ENCODE measurements around the gene HMGB1. TPM values are rescaled to one million over a fixed set of nuclear protein-coding genes. Genes with fewer than 3 reads are reported as not detected.

Gene HMGB1
- total and polyA plus RNA-seq, 3 experiments from 2014 or later, result 642 to 729 (median 694) TPM

DNA sequence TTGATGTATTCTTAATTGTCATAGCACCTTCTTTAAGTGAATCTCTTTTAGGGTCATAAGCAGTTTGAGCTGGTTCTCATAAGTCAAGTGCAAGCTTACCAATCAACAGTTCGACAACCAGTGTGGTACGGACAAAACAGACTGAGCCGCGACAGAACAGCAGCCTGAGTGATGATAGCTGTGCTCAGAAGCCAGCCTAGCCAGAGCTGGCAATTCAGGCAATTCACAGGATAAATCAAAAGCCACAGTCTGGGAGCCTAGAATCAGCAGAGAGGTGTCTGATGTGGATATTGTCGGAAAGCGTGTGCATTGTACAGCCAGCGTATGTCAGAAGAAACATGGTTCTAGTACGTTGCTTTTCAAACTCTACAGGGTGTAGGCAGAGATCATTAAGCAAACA is 28.6 kb downstream of the HMGB1 start:
- no peak overlapping the region for H3K4me3 ChIP-seq (ENCODE audit: low read length)
- Mint-ChIP-seq H3K4me1 (peaks cover 3 to 5% (median 5%) of the 10 kb centered on the region in 3 donors), H3K9me3 (no peaks in the 10 kb centered on the region), H3K36me3 (no peaks in the 10 kb centered on the region), H3K4me3 (no peak overlapping the region), H3K27ac (no peak overlapping the region), H3K27me3 (peaks cover 0 to 4% of the 10 kb centered on the region in 2 donors)
- no peaks in the 10 kb centered on the region for H3K36me3 ChIP-seq (ENCODE audit: insufficient read depth, low read length)
- ChIA-PET CTCF (interaction anchor here (1.2 kb wide), 1 partner anchor 305 kb away, joined by 3 read pairs; no protein-coding TSS in a partner anchor), POLR2A (no interaction called here)
- H3K9me3 ChIP-seq (ENCODE audit: low read length), result no peaks in the 10 kb centered on the region
- H3K27ac ChIP-seq (ENCODE audit: low read depth, low read length), result no peak overlapping the region
- no peaks in the 10 kb centered on the region for H3K4me1 ChIP-seq (ENCODE audit: insufficient read depth, low read length)
- no peak for DNase-seq
- H3K27me3 ChIP-seq (ENCODE audit: insufficient read depth, low read length, poor library complexity, severe bottlenecking), result no peaks in the 10 kb centered on the region

DNA sequence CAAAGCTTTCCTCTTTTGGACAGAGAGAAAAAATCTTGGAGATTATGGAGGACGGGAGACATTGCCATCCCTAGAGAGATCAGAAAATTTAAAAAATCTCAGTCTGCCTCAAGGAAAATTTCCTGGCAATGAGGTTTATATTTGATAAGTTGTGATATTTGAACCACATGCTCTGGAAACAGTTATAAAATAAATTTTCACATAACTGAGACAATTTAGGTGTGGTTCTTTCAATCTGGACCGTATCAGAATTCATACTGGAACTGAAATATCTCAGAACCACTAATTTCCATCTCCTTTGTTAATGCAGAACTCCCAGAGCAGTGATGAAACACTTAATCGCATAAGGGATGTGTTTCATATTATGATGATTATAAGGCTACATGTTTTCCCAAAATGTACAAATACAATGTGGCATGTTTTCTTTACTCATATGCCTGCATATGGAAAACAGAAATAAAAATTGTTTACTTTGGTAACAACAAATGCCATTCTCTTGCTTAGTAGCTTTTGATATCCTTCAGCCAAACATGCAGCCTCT is 29.8 kb downstream of the HMGB1 start:
- ChIA-PET POLR2A (no interaction called here), CTCF (no interaction called here)
- no peak for DNase-seq
- H3K4me1 Mint-ChIP-seq, result peaks cover under 1 to 8% (median 2%) of the 10 kb centered on the region in 3 donors
- Histone ChIP-seq H3K36me3 (ENCODE audit: insufficient read depth, low read length) (no peaks in the 10 kb centered on the region), H3K27me3 (ENCODE audit: insufficient read depth, low read length, poor library complexity, severe bottlenecking) (no peaks in the 10 kb centered on the region), H3K27ac (ENCODE audit: low read depth, low read length) (no peak overlapping the region), H3K4me1 (ENCODE audit: insufficient read depth, low read length) (no peaks in the 10 kb centered on the region), H3K4me3 (ENCODE audit: low read length) (no peak overlapping the region), H3K9me3 (ENCODE audit: low read length) (no peaks in the 10 kb centered on the region)
- no peak overlapping the region for H3K4me3 Mint-ChIP-seq
- H3K36me3 Mint-ChIP-seq, result no peaks in the 10 kb centered on the region
- no peaks in the 10 kb centered on the region for H3K9me3 Mint-ChIP-seq
- no peak overlapping the region for H3K27ac Mint-ChIP-seq
- peaks cover 0 to 4% of the 10 kb centered on the region in 2 donors for H3K27me3 Mint-ChIP-seq

DNA sequence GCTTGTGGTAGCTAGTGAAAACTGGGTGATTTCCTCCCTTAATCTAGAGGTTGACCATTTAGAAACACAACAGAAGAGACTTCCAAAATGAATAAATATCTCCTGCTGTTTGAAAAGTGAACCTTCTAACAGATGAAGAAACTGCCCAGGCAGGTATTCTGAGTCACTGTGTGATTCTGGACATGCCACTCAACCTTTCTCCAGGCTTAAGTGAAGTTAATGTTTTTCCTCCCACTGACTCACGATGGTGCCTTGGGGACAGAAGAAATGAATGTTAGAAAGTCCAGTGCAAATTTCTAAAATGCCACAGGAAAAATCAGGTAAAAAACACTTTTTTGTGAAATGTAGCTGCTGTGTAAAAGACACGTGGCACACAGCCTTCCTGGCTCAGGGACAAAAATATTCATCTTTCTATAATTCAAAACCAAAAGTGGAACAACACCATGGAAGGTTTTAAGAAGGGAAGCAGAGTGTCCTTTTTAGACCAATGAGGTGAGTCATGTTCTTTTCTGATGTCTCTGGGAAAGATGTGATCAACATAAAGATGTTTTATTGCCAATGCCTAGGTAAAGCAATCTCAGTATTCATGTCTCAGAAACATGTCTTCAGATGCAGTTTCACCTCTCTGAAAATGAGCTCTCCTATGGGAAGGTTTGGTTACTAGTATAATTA is 34.3 kb downstream of the HMGB1 start:
- Mint-ChIP-seq H3K9me3 (no peaks in the 10 kb centered on the region), H3K4me1 (peaks cover 1 to 20% (median 6%) of the 10 kb centered on the region in 3 donors), H3K36me3 (no peaks in the 10 kb centered on the region), H3K4me3 (no peak overlapping the region), H3K27me3 (no peaks in the 10 kb centered on the region), H3K27ac (no peak overlapping the region)
- no peaks in the 10 kb centered on the region for H3K36me3 ChIP-seq (ENCODE audit: insufficient read depth, low read length)
- no peaks in the 10 kb centered on the region for H3K27me3 ChIP-seq (ENCODE audit: insufficient read depth, low read length, poor library complexity, severe bottlenecking)
- no peaks in the 10 kb centered on the region for H3K4me1 ChIP-seq (ENCODE audit: insufficient read depth, low read length)
- no peak overlapping the region for H3K27ac ChIP-seq (ENCODE audit: low read depth, low read length)
- ChIA-PET CTCF (interaction anchor here (1.0 to 2.4 kb wide), 4 partner anchors 9 to 299 kb away, joined by 3 to 6 read pairs (median 4); partner anchors contain the start of gene UBE2L5), POLR2A (no interaction called here)
- H3K4me3 ChIP-seq (ENCODE audit: low read length), result no peak overlapping the region
- DNase-seq, result no peak
- H3K9me3 ChIP-seq (ENCODE audit: low read length), result no peaks in the 10 kb centered on the region

DNA sequence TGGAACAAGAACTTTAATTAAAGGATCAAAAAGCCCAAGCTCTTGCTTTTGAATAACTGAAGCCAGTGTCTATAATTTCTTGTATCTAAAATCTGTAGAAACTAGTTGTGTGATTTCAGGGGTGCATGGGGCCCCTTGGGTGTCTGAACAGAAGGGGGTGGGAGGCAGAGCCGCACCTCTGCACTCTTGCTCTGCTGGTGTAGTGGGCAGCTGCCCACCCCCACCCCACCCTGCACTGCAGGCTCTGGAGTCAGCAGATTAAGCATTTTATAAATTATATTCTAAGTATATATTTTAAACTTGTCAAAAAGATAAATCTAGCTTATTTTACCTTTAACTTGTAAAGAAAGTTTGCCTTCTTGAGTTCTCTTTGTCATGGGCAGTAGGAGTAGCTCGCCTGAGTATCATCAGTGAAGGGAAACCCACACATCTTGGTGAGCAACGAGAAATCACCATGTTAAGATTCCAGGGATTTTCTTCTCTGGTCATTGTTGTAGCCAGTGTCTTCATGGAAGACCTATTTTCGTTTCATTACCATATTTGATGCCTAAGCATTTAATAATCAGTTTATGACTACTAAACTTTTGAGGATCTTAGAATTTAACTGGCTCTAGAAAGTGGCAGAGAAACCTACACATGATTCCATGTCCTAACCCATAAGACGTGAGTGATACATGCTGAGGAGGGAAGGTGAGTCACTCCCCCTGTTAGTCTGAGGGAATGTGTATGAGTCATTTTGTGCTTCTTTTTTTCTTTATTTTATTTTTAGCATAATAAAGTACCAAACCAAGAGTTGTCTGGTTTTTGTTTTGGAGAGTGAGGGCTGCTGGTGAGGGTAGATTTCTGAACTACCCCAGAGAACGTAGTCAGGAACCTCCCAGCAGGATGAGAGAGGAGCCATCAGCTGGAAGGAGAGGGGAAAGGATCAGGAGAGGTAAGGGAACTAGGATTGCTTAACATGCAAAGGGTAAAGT is 35.7 kb downstream of the HMGB1 start:
- CTCF ChIA-PET, result interaction anchor here (0.7 to 2.4 kb wide), 5 partner anchors 8 to 24 kb away, joined by 3 to 6 read pairs (median 3); partner anchors contain the start of gene UBE2L5
- no peaks in the 10 kb centered on the region for H3K9me3 Mint-ChIP-seq
- H3K4me1 Mint-ChIP-seq, result peaks cover 1 to 20% (median 6%) of the 10 kb centered on the region in 3 donors
- no peak for DNase-seq
- H3K36me3 ChIP-seq (ENCODE audit: insufficient read depth, low read length), result no peaks in the 10 kb centered on the region
- no peaks in the 10 kb centered on the region for H3K36me3 Mint-ChIP-seq
- peak overlapping the region in 1 of 7 donors; percentile 60 for H3K4me3 Mint-ChIP-seq
- H3K9me3 ChIP-seq (ENCODE audit: low read length), result no peaks in the 10 kb centered on the region
- H3K27me3 Mint-ChIP-seq, result no peaks in the 10 kb centered on the region
- no peaks in the 10 kb centered on the region for H3K4me1 ChIP-seq (ENCODE audit: insufficient read depth, low read length)
- POLR2A ChIA-PET, result interaction anchor here (0.6 kb wide), 1 partner anchor 368 kb away, joined by 5 read pairs; no protein-coding TSS in a partner anchor
- no peaks in the 10 kb centered on the region for H3K27me3 ChIP-seq (ENCODE audit: insufficient read depth, low read length, poor library complexity, severe bottlenecking)
- H3K27ac Mint-ChIP-seq, result peak overlapping the region in 5 of 8 donors; percentile 18 to 86 (median 39)
- H3K4me3 ChIP-seq (ENCODE audit: low read length), result no peak overlapping the region
- H3K27ac ChIP-seq (ENCODE audit: low read depth, low read length), result no peak overlapping the region

DNA sequence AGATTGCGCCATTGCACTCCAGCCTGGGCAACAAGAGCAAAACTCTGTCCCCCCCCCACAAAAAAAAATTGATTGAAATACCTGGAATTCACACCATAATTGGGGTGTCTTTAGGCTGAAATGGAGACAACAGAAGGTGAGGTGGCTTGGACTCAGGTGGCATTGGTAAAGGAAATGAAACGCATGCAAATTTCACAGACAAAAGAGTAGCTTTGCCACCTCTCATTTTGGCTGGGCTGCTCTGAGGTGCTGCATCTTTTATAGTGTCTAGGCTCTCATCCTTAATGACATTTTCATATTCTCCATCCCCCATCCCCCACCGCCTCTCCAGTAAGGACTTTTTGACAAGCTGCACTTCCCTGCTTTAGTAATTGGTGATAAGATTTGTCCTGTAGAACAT is 36.5 kb downstream of the HMGB1 start:
- Mint-ChIP-seq H3K4me3 (no peak overlapping the region), H3K27ac (no peak overlapping the region), H3K9me3 (no peaks in the 10 kb centered on the region), H3K4me1 (peaks cover 1 to 20% (median 6%) of the 10 kb centered on the region in 3 donors), H3K27me3 (no peaks in the 10 kb centered on the region), H3K36me3 (no peaks in the 10 kb centered on the region)
- no peak for DNase-seq
- no peaks in the 10 kb centered on the region for H3K36me3 ChIP-seq (ENCODE audit: insufficient read depth, low read length)
- H3K4me3 ChIP-seq (ENCODE audit: low read length), result no peak overlapping the region
- ChIA-PET CTCF (interaction anchor here (0.7 to 0.9 kb wide), 2 partner anchors 23 to 24 kb away, joined by 3 read pairs; no protein-coding TSS in a partner anchor), POLR2A (interaction anchor here (0.6 kb wide), 1 partner anchor 369 kb away, joined by 5 read pairs; no protein-coding TSS in a partner anchor)
- no peaks in the 10 kb centered on the region for H3K9me3 ChIP-seq (ENCODE audit: low read length)
- no peaks in the 10 kb centered on the region for H3K4me1 ChIP-seq (ENCODE audit: insufficient read depth, low read length)
- H3K27ac ChIP-seq (ENCODE audit: low read depth, low read length), result no peak overlapping the region
- no peaks in the 10 kb centered on the region for H3K27me3 ChIP-seq (ENCODE audit: insufficient read depth, low read length, poor library complexity, severe bottlenecking)

DNA sequence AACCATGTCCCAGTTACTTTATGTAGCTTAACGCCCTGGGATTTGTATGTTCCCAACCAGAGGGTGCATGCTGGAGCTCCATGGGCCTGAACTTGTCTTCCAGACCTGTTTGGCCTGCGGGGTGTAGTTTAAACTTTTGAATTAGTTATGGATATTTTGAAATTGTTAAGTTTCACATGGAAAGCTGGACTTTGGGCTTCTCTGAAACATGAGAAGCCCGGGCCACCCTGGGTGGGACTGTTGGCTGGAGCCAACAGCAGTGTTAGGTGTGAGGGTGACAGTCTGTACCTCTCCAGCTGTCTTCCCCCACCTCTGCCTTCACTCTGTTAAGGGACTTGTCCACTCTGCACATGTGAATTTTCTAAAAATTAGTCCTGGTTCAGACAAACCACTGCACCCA is 41.8 kb downstream of the HMGB1 start:
- Histone ChIP-seq H3K9me3 (ENCODE audit: low read length) (no peaks in the 10 kb centered on the region), H3K4me1 (ENCODE audit: insufficient read depth, low read length) (peaks cover 6% of the 10 kb centered on the region), H3K27ac (ENCODE audit: low read depth, low read length) (no peak overlapping the region), H3K27me3 (ENCODE audit: insufficient read depth, low read length, poor library complexity, severe bottlenecking) (no peaks in the 10 kb centered on the region), H3K4me3 (ENCODE audit: low read length) (no peak overlapping the region), H3K36me3 (ENCODE audit: insufficient read depth, low read length) (no peaks in the 10 kb centered on the region)
- Mint-ChIP-seq H3K4me1 (peaks cover 11 to 20% (median 20%) of the 10 kb centered on the region in 3 donors), H3K27ac (no peak overlapping the region), H3K4me3 (peak overlapping the region in 3 of 7 donors; percentile 16 to 30 (median 18)), H3K9me3 (no peaks in the 10 kb centered on the region), H3K36me3 (no peaks in the 10 kb centered on the region), H3K27me3 (no peaks in the 10 kb centered on the region)
- POLR2A ChIA-PET, result no interaction called here
- DNase-seq, result no peak
- CTCF ChIA-PET, result interaction anchor here (1.9 kb wide), 1 partner anchor 50 kb away, joined by 8 read pairs; no protein-coding TSS in a partner anchor

DNA sequence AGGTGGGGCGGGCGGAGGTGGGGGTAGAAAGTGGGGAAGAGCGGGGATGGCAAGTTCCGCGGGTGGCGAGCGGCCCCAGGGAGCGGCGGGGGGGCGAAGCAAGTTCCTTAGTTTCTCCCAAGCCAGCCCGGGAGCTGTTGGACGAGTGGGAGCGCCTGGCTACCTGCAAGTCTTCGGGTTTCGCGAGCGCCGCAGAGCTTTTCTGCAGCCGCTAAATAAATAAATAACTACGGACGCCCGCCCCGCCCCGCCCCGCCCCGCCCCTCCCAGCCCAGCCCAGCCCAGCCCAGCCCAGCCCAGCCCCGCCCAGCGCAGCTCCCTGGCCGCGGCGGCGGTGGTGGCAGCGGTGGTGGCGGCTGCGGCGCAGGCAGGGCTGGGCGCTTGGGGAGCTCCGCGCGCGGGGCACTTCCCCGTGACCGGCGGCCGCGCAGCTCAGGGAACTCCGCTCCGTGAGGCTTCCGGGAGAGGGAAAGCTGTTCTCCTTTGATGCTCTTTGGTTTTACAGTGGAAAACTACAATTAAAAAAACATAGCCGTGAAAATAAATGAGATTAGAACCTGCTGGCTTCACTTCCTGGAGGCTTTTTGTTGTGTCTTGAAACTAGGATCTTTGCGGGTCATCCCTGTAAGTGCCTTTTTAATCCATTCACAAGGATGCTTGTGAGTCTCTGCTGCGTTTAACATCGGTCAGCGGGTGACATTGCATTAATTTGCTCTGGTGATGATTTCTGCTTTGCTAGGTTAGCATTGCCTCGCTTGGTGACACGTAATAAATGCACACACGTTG is 43.5 kb downstream of the HMGB1 start, which contains the start of gene UBE2L5:
Gene UBE2L5, plus strand, starts transcription at position 440 of the 786 bp plus-strand sequence. CDS start 5,498 bp downstream, outside the sequence.
- Histone ChIP-seq H3K4me3 (ENCODE audit: low read length) (peak within 1 kb of the TSS; percentile 48), H3K27me3 (ENCODE audit: insufficient read depth, low read length, poor library complexity, severe bottlenecking) (no peaks in the 10 kb centered on the region), H3K36me3 (ENCODE audit: insufficient read depth, low read length) (no peaks in the 10 kb centered on the region), H3K4me1 (ENCODE audit: insufficient read depth, low read length) (peaks cover 6% of the 10 kb centered on the region), H3K27ac (ENCODE audit: low read depth, low read length) (no peak within 1 kb of the TSS), H3K9me3 (ENCODE audit: low read length) (no peaks in the 10 kb centered on the region)
- POLR2A ChIA-PET, result interaction anchor here (0.5 to 1.4 kb wide), 9 partner anchors 10 to 196 kb away, joined by 3 to 15 read pairs (median 4); partner anchors contain the start of genes KATNAL1 and USPL1
- Mint-ChIP-seq H3K36me3 (no peaks in the 10 kb centered on the region), H3K4me3 (peak within 1 kb of the TSS; percentile 80 to 98 (median 87)), H3K4me1 (peaks cover 11 to 23% (median 20%) of the 10 kb centered on the region in 3 donors), H3K9me3 (no peaks in the 10 kb centered on the region), H3K27ac (peak within 1 kb of the TSS; percentile 25 to 93 (median 82)), H3K27me3 (peaks cover 0 to 2% of the 10 kb centered on the region in 2 donors)
- peak; percentile 62 to 81 (median 71) for DNase-seq
- CTCF ChIA-PET, result interaction anchor here (0.9 to 1.0 kb wide), 3 partner anchors 8 to 290 kb away, joined by 4 read pairs; no protein-coding TSS in a partner anchor
